Measurements from ENCODE around the gene LDLRAD4.

- TF ChIP-seq CTCF (conservative IDR thresholded peaks at IDR 0.05; ENCODE audit: low read depth, low read length) = no peak
- no peak for TF ChIP-seq EZH2 (IDR thresholded peaks at IDR 0.05; ENCODE audit: borderline replicate concordance, low read depth, low read length, poor library complexity, severe bottlenecking)
Observed at GRCh38 chr18:13551841-13552733, 333.5 kb downstream of the LDLRAD4 start.

All from A673 (cell line).